ENCODE data around the gene TRAPPC11. TPM values are rescaled to one million over a fixed set of nuclear protein-coding genes. Genes with fewer than 3 reads are reported as not detected.

TRAPPC11 gene
- total and polyA plus RNA-seq, 2 of the 4 experiments (the other 2 are of a cell fraction) = 25.3 to 56.8 TPM

DNA sequence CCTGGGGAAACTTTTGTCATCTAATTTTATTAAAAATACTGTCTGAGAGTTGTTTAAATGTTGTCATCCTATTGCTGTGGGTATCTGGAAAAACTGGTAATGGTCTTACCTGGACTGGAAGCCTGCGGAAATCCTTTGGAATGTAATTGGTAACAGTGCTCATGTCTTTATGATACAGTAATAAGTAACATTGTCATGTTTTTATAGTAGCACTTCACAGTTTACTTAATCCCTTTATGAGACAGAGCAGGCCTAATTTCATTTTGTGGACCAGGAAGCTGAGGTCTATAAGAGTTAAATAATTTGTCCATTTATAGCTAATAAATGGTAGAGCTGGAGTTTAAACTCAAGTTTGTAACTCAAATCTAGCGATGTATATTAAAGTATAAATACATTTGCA, 88.3 kb downstream of the TRAPPC11 start:
- H4K91ac ChIP-seq (ENCODE audit: insufficient read depth, low read depth, low read length) = no peak overlapping the region
- no peaks in the 10 kb centered on the region for H3K4me1 ChIP-seq (ENCODE audit: control insufficient read depth, insufficient read depth, low read length)
- no peak overlapping the region for H2BK120ac ChIP-seq (ENCODE audit: low read depth, low read length)
- in situ Hi-C loops (cut with MboI; ENCODE audit: low sequenced_read_pairs) (no loop called here), dilution Hi-C loops (cut with HindIII; ENCODE audit: low sequenced_read_pairs, unreplicated experiment) (no loop called here), intact Hi-C loops (cut with micrococcal nuclease) (no loop called here)
- no peak overlapping the region for H4K5ac ChIP-seq (ENCODE audit: low read depth, low read length)
- POLR2A ChIA-PET (ENCODE audit: unreplicated experiment) = no interaction called here
- H2BK5ac ChIP-seq (ENCODE audit: low read depth, low read length, poor library complexity, severe bottlenecking) = no peak overlapping the region
- no peaks in the 10 kb centered on the region for H3K36me3 ChIP-seq (ENCODE audit: control insufficient read depth, insufficient read depth, low read length)
- H3K27me3 ChIP-seq (ENCODE audit: control insufficient read depth, insufficient read depth, low read length) = no peaks in the 10 kb centered on the region; the same call in 1 of the 2 replicates
- H4K20me1 ChIP-seq (ENCODE audit: insufficient read depth, low read length) = no peaks in the 10 kb centered on the region
- no peak overlapping the region for H3K9ac ChIP-seq (ENCODE audit: low read depth, low read length)
- H3K9me3 ChIP-seq (ENCODE audit: control insufficient read depth, insufficient read depth, low read length) = no peaks in the 10 kb centered on the region
- no peak overlapping the region for H2AFZ ChIP-seq (replicated peaks; ENCODE audit: low read length, poor library complexity)
- H3K4me2 ChIP-seq (ENCODE audit: low read depth, low read length) = no peak overlapping the region
- no peak overlapping the region for H3K14ac ChIP-seq (replicated peaks; ENCODE audit: low read depth, low read length)
- no peak for TF ChIP-seq RFX5 (IDR thresholded peaks at IDR 0.05; ENCODE audit: low read depth, low read length)
- no peak for DNase-seq
- H3K56ac ChIP-seq (ENCODE audit: extremely low read depth, insufficient read depth, low read length) = no peak overlapping the region
- no peaks in the 10 kb centered on the region for H3K79me1 ChIP-seq (ENCODE audit: low read depth in 1 of 2, low read length in 2 of 2)
- no peak overlapping the region for H2AK5ac ChIP-seq (ENCODE audit: low read depth, low read length)
- H3K18ac ChIP-seq (ENCODE audit: low read depth, low read length) = no peak overlapping the region
- no TSS peak for BruUV-seq (replicated peaks)
- WGBS, 2 experiments (ENCODE audit: extremely low coverage in 2 of 2, insufficient read length in 1 of 2) = no CpG with 5 or more reads among the region's 2 CpGs
- H3K23ac ChIP-seq (ENCODE audit: low read depth, low read length) = no peak overlapping the region
- H3K4ac ChIP-seq (ENCODE audit: low read depth, low read length) = no peak overlapping the region
- no peak overlapping the region for H3K4me3 ChIP-seq (ENCODE audit: insufficient read depth, low read depth, low read length)
- ATAC-seq (ENCODE audit: low read depth) = no peak
- H3K9me1 ChIP-seq (ENCODE audit: insufficient read depth, low read length) = no peaks in the 10 kb centered on the region
- CTCF ChIA-PET = interaction anchor here (0.5 to 1.0 kb wide), 2 partner anchors 46 to 1415 kb away, joined by 3 to 4 read pairs; no protein-coding TSS in a partner anchor
- no peak overlapping the region for H2AK9ac ChIP-seq (replicated peaks; ENCODE audit: low read depth, low read length, poor library complexity)
- no peak overlapping the region for H2BK15ac ChIP-seq (ENCODE audit: low read depth, low read length)
- H2BK20ac ChIP-seq (ENCODE audit: low read depth, low read length) = no peak overlapping the region
- H4K8ac ChIP-seq (ENCODE audit: low read depth in 2 of 2, low read length in 2 of 2) = no peak overlapping the region
- no peak overlapping the region for H3K27ac ChIP-seq (ENCODE audit: insufficient read depth, low read length)
